ENCODE results near the gene HECTD4.

DNA sequence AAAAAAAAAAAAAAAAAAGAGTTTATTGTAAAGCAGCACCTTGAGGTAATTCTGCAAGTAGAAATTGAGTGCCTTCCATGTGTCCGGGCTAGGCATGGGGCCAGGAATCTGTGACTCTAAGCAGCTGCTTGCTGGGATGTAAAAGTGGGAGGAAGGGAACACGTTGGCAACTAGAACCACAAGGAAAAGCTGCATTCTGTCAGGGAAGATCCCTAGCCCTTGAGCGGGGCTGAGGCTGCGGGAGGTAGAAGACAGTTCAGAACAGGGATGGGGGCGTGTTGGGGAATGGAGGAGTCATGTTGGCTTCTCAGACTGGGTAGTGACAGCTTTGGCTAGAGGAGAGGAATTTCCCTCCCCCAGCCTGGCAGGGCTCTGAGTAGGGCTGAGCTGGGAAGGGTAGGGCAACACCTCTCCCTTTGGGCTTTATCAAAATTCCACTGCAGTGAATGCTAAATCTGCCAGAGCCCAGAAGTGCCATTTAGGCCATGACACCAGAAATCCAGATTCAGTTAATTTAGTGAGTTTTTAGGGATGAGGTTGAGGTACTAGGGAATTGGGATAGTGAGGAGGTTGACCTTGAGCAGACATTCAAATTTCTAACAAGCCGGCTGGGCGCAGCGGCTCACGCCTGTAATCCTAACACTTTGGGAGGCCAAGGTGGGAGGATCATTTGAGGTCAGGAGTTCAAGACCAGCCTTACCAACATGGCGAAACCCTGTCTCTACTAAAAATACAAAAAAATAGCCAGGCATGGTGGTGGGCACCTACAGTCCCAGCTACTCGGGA is 260.3 kb downstream of the HECTD4 start:
- no peak for TF ChIP-seq EZH2 (IDR thresholded peaks at IDR 0.05; ENCODE audit: borderline replicate concordance, low read length)
- TF ChIP-seq, protein P1, sequence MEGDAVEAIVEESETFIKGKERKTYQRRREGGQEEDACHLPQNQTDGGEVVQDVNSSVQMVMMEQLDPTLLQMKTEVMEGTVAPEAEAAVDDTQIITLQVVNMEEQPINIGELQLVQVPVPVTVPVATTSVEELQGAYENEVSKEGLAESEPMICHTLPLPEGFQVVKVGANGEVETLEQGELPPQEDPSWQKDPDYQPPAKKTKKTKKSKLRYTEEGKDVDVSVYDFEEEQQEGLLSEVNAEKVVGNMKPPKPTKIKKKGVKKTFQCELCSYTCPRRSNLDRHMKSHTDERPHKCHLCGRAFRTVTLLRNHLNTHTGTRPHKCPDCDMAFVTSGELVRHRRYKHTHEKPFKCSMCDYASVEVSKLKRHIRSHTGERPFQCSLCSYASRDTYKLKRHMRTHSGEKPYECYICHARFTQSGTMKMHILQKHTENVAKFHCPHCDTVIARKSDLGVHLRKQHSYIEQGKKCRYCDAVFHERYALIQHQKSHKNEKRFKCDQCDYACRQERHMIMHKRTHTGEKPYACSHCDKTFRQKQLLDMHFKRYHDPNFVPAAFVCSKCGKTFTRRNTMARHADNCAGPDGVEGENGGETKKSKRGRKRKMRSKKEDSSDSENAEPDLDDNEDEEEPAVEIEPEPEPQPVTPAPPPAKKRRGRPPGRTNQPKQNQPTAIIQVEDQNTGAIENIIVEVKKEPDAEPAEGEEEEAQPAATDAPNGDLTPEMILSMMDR (IDR thresholded peaks at IDR 0.05; ENCODE audit: low read length) = no peak
